SKM-1 treated with dmso at 0.1 percent for 144 hours (cell line): ENCODE measurements around the gene CETN1.

Source experiments
- DNase-seq: peaks from one replicate; lab custom pipeline; 2025; ENCODE audit not compliant: unreplicated experiment; lab: John Stamatoyannopoulos, UW

The CETN1 gene

DNA sequence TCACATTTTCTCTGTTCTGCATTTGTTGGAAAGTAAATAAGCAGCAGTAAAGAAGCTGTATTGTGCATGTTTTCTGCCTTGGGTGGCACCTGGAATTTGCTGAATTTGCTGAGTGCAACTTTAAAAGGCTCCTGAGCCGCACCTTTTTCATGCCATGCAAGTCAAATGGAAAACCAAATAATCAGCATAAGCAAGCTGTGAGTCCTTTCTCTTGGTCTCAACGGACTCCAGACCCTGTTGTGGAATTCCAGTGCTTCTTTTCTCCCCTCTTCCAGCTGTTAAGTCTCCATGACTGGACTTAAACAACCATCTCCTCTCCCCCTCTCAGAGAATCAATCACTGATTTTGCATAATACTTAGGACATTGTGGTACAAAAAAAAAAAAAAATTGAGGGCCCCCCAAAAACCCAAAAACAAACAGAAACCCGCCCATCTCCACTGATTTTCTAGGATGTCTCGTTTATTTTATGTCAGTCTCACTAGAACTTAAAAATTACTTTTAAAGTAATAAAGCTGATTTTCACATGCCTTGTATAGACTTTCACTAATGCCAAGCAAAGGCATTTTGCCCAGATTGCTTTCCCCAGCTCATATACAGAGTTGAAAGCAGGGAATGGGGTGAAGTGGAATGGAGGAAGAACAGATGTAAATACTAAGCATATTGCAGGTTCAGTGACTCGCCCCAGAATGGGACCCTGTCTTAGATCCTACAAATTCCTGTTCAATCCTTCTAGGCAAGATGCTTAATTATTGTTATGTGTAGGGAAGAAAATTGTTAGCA is 5.1 kb upstream of the CETN1 start:
- DNase-seq = no peak

DNA sequence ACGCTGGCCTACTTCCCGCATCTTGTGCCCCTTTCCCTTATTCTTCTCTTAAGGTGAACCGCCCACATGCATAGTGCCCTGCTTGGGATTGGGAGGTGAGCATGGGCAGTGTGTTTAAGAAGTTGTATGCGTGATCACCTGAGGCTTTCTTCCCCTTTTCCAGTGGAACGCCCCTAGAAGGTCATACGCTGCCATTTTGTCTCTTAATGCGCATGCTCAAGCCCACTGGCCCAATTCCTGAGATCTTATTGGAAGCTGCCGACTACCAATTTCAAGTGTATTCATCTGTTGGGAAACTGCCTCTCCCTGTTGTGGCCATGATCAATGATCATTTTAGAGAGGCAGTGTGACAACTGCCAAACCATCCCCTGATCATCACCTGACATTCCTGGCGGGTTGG is 3.3 kb upstream of the CETN1 start:
- DNase-seq = no peak

DNA sequence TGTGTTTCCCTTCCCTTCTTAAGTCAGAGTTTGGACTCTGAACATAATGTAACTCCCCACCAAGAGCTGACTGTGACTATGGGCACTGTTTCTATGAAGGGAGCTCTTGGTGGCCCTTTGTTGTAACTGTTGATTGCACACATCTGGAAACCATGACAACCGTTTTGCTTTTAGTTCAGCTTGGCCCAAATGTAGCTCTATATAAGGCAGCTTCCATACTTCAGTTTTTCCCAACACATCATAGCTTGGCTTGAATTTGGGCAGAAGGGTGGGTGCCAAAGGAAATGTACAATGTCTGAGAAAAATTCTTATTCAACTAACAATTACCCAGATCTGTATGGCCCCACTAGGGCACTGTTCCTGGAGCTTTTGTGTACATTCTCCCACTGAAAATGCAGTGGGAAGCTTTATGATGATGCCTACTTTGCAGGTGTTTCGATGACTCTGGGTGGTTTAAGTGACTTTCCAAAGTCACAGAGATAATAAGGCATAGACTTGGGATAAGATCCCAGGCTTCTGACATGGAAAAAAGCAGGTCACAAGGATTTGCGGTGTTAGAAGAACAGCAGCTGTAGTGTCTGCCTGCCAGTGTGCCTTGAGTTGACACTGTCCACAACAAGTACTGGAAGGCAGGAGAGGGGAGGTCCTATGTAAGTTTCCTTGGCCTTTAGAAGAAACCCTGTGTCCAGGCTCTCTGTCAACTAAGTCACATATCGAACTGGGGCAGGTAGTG is 2.4 kb upstream of the CETN1 start:
- no peak for DNase-seq

DNA sequence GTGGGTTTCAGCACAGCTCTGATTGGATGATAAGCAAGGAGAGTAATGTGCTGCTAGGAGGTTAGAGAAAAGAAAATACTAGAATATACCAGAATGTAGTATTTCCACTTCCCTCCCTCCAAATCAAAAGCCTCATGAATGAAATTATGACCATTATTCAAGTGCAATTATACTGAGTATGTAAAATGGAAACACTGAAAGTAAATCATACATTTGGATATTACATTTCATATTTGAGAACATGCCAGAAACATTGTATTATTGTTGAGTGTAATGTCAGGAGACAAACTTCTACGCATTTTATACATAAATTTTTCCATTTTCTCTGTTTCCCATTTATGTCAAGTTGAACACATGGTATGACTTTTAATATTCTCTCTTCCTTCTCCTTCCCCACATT is 942 bp upstream of the CETN1 start:
- no peak for DNase-seq

DNA sequence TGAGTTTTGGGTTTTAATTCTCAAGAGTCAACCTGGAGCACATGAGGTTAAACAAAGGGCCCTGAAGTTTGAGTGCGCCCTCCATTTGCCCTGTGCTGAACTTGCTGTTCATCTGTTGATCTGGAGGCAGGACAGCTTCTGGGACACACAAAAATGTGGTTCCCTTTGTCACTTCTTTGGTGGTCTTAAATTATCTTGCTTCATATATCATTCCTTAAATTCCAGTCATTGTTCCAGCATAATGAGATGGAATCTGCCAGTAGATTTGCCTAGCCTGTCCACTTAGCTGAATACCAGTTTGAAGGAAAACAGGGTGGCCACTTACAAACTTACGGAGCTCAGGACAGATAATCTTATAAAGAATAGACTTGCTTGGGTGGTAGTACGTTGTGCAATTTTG is 916 bp downstream of the CETN1 start:
- no peak for DNase-seq

DNA sequence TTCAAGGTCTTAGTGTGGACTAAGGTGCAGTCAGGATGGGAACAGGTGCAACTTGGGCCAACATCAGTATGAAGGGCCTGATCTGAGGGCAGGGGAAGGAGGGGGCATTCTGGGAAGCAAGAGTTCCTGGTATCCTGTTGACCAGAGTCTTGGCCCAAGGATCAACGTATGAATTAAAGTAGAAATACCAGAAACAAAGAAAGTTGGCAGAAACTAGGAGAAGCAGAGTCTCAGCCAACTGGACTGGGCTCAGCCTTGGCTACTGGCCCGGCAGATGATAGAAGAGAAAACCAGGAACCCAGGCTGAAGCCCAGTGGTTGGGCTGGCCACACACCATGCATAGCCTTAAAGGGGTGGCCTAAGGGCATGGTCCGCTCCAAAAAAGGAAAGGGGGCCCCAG is 2.3 kb downstream of the CETN1 start:
- no peak for DNase-seq

DNA sequence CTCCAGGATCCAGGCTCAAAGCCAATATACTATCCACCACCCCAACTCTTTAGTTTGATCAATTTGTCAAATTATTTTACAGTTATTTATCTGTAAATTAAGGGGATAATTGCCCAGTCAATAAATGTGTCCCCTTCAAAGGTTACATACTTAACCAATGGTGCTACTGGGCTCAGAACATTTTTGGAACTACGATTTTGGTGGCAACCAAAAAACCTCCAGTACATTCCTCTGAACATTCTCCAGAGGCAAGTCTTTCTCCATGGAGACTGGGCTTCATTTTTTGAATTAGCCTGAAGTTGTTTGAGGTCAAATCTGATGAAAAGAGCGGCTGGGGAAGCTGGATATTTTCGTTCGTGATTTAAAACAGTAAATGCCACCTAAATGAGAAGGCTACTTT is 14.9 kb downstream of the CETN1 start:
- no peak for DNase-seq

DNA sequence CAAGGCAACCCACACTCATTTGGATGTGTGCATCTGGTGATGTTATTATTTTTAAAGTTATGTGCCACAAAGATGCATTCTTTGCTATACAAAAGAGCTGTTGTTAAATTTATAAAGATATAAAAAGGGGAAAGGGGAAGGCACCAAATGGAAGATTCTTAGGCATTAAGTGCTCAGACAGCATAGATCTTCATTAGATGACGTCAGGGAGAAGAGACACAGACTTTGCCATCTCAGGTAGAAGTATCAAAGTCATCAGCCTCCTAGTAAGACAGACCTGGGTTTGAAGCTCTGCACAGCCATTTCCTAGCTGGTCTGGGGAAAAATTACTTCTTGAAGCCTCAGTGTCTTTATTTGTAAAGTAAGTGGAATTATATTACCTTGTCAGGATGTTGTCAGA is 15.4 kb downstream of the CETN1 start:
- DNase-seq = no peak

DNA sequence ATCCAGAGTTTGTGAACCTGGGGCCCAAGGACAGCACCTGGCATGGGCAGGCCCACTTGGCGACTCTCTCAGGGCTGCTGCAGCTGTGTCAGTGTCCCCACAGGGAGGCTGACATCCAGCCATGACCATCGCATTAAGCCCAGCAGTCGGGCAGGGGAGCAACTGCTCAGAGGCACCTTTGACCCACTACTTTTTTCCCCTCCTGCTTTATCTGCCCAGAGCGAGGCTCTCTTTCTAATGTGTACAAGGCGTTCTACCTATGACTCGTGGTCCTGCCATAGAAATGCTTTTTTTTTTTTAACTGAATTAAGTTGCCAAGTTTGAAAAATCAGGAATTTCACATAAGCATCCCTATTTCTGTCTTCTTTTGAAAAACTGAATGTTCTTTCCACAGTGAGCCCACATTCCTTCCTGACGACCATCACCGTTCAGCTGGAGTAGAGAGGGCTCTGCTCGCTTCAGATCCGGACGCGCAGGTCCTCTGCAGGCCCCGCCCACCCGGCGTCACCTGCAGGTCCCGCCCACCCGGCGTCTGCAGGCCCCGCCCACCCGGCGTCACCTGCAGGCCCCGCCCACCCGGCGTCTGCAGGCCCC is 16.2 kb downstream of the CETN1 start:
- DNase-seq = peak; percentile 60

DNA sequence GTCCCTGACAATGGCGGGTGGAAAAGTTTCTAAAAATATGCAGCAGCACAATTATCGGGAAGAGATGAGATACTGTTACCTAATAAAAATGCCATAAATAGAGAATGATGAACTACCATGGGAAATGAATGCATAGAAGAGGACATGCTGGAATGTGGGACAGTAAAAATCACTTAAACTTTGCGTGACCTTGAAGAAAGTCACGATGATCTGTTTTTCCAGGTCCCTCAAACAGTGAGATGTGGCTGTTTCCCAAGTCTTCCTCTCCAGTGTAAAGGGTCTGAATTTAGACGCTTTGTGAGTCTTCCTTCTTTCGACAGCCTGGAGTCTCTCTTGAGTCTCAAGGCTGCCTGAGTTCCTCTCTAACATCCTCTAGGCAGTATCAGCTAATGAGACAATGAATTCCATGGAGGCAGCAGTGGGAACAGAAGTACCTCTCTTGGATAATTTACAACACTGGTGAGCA is 18.0 kb downstream of the CETN1 start:
- DNase-seq = no peak

DNA sequence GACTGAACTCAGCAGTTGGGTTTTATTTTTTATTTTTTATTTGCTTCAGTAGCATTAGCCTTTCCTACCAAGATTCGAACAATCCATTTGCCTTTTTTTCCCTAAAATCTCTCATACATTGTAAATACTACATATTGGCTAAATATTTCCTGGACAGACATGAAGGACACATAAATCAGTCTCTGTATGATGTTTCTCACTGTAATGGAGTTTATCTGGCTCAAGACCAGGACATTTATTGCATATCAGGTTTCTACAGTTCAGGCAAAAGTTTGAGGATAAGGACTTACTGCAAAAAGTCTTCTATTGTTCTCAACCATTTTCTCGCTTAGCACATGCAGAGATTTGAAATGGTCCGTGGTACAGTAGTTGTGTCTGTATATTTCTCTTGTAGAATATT is 19.9 kb downstream of the CETN1 start:
- DNase-seq = no peak

DNA sequence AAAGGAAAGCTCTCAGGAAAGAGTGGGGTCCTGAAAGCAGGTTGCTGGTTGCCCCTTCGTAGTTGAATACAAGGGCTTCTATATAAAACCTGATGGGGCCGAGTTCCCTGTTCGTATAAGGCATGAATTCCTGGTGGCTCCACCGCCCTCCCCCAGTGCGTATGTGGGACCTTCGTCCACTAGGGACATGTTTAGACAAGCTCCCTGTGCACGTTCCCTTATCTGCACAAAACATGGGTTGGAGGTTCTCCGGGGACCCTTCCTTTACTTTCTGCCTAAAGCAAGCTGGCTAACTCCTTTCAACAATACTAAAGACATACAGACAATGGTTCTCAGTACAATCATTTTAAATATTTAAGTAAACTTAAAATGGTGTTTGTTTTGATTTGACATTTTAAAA is 24.6 kb downstream of the CETN1 start:
- no peak for DNase-seq

DNA sequence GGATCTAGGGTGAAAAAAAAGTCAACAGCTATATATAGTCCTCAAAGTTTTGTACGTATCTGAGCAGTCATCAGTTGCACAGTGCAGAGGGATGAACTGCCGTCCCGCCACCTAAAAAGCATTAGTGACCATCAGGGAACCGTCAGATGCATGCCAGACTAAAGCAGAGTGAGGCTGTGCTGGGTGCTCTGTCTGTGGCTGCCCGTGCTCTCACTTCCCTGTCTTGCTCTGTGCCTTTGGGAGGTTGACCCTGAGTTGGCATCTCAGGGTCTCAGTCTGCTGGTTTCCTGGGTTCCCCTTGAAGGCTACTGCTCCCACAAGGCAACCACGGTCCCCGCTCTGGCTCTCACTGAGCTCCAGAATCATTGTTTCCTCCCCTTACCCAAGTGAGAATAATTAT is 27.8 kb downstream of the CETN1 start:
- no peak for DNase-seq

DNA sequence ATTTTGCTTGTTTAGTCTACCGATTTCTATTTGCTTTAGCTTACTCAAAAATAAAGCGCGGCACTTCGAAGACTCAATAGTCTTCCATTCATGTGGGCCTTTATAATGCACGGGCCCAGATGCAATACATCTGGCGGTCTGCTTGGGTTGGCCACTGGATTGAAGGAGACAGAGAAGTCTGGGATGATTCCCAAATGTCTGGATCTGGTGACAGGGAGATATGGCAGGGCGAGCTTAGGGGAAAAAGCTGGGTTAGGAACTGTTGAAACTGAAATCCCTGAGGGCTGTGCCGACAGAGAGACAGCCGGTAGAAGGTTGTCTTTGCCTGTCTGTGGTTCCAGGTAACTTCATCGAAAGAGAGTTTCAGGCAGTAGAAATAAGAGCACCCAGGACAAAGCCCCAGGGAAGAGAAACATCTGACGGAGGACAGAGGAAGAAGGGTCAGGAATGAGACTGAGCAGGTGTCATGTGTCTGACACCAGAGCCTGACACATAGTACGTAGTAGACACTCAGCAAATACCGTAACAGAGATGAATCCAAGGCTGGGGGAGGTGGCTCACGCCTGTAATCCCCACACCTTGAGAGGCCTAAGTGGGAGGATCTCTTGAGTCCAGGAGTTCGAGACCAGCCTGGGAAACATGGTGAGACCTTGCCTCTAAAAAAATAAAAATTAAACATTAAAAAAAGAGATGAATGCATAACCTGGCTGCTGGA is 30.2 kb downstream of the CETN1 start:
- no peak for DNase-seq

DNA sequence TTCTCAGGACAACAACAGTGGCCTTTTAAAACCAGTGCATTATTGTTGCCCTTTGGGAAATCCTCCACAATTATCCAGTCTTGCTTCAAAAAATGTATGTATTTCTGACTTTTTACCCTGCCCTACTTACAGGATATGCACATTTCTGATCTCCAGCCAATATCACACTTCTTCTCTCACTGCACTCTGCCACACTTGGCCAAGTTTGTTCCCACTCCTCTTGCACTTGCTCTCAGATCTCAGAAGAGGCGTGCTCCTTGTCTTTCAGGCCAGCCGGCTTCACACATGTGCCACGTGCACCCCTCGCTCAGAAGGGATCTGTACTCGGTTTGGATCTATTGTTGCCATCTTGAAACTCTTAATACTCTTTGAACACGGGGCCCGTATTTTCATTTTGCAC is 32.0 kb downstream of the CETN1 start:
- DNase-seq = no peak

DNA sequence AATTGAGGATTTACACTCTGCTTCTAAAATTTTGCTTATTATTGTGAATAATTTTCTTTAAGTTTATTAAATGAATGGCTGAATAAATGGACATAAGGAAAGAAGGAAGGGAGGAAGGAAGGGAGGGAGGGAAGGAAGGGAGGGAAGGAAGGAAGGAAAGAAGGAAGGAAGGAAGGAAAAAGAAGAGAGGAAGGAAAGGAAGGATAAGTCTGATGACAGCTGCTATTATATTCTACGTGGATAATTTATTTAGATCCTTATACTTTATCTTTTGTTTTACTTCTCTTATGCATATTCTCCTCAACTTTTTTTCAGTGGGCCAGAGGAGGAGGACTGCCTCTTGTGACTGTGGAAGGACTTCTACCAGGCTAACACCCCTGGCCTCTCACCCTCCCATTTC is 34.0 kb downstream of the CETN1 start:
- DNase-seq = no peak

DNA sequence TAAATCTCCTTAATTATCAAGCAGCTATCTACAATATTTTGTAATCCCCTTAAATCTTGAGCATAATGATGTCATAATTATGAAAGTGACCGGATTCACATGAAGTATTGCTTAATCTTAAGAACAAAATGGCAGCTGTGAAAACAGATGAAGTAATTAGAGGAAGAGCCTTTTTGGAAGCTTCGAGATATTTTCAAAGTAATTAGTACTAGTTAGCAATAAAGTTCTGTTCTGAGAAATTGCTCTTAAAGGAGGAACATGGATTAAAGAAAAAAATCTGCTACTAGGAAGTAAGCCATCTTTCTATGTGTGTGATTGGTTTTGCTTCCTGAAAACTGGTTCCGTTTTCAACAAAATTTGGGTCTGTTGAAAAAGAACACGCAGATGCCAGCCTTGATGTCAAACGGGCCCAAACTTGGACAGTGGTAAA is 34.9 kb downstream of the CETN1 start:
- no peak for DNase-seq

DNA sequence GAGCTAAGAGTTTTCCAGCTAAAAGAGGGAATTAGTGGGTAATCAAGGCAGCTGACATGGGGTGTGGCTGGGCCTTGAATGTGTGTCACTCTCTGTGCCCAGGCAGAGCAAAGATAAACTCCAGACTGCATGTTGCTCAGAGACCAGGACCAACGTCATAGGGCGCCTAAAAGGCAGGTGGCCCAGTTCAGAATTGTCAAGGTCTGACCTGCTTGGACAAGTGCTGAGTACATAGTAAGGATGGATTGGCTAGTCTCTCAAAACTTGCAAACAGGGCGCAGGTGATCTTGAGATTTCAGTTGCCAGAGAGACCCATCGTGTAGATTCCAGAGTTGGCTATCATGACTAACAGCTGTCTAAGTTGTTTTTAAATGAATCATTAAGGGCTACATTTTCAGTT is 35.6 kb downstream of the CETN1 start:
- DNase-seq = no peak

DNA sequence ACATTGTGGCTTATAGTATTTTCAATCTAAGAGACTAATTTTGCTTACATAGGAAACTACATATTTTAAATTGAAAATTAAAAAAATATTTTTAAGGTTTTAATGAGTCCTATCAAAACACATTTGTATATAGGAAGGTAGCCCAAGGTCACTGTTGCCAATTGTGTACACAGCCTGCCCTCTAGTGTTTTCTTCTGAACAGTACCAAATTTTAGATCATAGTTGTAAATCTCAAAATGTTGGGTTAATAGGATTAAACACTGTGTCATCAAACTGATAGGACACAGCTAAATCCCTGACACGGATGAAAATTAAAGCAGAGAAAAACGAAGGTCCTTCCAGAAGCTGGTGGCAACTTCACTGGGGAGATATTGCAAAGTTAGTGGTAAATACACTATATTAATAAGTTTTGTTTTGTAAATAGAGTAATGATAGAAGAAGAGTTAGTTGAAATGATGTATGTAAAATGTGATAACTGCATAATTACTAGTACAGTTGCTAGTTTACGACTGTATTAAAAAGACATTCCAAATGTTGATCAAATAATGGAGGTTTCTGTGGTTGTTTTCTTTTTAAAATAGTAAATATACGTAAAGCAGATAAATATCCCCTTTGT is 36.3 kb downstream of the CETN1 start:
- DNase-seq = peak; percentile 54

DNA sequence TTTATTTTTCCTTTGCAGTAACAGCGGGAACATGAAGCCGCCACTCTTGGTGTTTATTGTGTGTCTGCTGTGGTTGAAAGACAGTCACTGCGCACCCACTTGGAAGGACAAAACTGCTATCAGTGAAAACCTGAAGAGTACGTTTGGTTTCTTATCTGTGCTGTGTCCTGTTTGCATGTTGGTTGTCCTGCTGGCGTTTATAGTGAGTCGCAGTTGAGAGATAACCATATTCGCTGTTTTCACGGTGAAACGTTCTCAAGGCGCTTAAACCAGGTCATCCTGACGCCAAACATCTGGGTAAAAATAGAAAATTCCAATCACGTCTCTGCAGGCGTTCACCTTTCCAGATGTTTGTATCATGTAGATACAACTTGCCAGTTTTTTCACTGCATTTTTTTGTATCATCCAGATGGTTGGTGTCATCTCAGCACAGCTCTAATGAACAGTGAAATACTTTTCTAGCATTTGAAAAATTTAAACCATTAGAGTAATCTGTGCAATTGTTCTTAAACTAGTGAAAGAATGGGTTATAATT is 37.9 kb downstream of the CETN1 start:
- no peak for DNase-seq

DNA sequence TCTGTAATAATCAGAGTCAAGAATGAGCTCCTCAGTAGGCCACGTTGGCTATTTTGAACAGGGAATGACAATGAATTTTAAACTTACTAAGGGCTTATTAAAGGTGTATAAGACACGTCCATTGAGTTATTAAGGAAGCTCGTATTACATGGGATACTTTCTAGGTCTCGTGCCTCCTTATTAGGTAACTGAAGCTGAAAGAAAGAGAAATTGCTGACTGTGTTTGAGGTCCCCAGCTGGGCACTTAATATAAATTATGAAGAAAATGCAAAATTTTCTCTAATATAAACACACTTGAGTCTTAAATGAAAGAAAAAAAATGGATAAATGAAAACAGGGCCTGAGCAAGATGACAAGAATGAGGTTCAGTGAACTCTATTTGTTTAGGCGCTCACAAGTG is 38.4 kb downstream of the CETN1 start:
- no peak for DNase-seq
